ENCODE data around the gene RHO. TPM values are rescaled to one million over a fixed set of nuclear protein-coding genes. Genes with fewer than 3 reads are reported as not detected.

RHO gene
- total and polyA plus RNA-seq, 5 donors from 2014 or later: not detected

GRCh38 chr3:129526121-129526900 lies 2.1 kb upstream of the RHO start:
- H3K4me1 ChIP-seq (ENCODE audit: control insufficient read depth, insufficient read depth, low read length, poor library complexity, severe bottlenecking): no peaks in the 10 kb centered on the region
- DNase-seq (no peak), ATAC-seq (ENCODE audit: low read depth in 2 of 2) (peak; percentile 49 to 60)
- Mint-ChIP-seq H3K27ac (peak overlapping the region in 1 of 3 donors; percentile 42), H3K9me3 (no peaks in the 10 kb centered on the region), H3K27me3 (no peaks in the 10 kb centered on the region), H3K36me3 (no peaks in the 10 kb centered on the region), H3K4me3 (peak overlapping the region in 1 of 4 donors; percentile 48), H3K4me1 (no peaks in the 10 kb centered on the region)
- no peak overlapping the region for H3K27ac ChIP-seq (ENCODE audit: insufficient read depth, low read length, poor library complexity, severe bottlenecking)
- no peaks in the 10 kb centered on the region for H3K9me3 ChIP-seq (ENCODE audit: control insufficient read depth in 2 of 2, low read length in 2 of 2)
- no peak overlapping the region for H3K4me3 ChIP-seq (ENCODE audit: low read depth, low read length)
- H3K36me3 ChIP-seq (ENCODE audit: control insufficient read depth, insufficient read depth, low read length): no peaks in the 10 kb centered on the region
- no peaks in the 10 kb centered on the region for H3K27me3 ChIP-seq (ENCODE audit: control insufficient read depth, insufficient read depth, low read length)

- no peaks in the 10 kb centered on the region for H3K9me3 Mint-ChIP-seq
- no peaks in the 10 kb centered on the region for H3K9me3 ChIP-seq (ENCODE audit: control insufficient read depth in 2 of 2, low read length in 2 of 2)
- no peak overlapping the region for H3K27ac ChIP-seq (ENCODE audit: insufficient read depth, low read length, poor library complexity, severe bottlenecking)
- H3K4me3 Mint-ChIP-seq: no peak overlapping the region
- no peaks in the 10 kb centered on the region for H3K4me1 Mint-ChIP-seq
- H3K36me3 Mint-ChIP-seq: no peaks in the 10 kb centered on the region
- H3K4me3 ChIP-seq (ENCODE audit: low read depth, low read length): no peak overlapping the region
- no peak for DNase-seq
- no peaks in the 10 kb centered on the region for H3K4me1 ChIP-seq (ENCODE audit: control insufficient read depth, insufficient read depth, low read length, poor library complexity, severe bottlenecking)
- ATAC-seq (ENCODE audit: low read depth in 2 of 2): no peak
- no peaks in the 10 kb centered on the region for H3K27me3 ChIP-seq (ENCODE audit: control insufficient read depth, insufficient read depth, low read length)
- H3K27me3 Mint-ChIP-seq: no peaks in the 10 kb centered on the region
- peak overlapping the region in 1 of 3 donors; percentile 69 for H3K27ac Mint-ChIP-seq
- H3K36me3 ChIP-seq (ENCODE audit: control insufficient read depth, insufficient read depth, low read length): no peaks in the 10 kb centered on the region
These were observed 1.2 kb upstream of the RHO start for GRCh38 chr3:129527262-129527661.

GRCh38 chr3:129529436-129530210 lies 1.2 kb downstream of the RHO start:
- Histone ChIP-seq H3K4me3 (ENCODE audit: low read depth, low read length) (no peak overlapping the region), H3K27ac (ENCODE audit: insufficient read depth, low read length, poor library complexity, severe bottlenecking) (no peak overlapping the region), H3K27me3 (ENCODE audit: control insufficient read depth, insufficient read depth, low read length) (no peaks in the 10 kb centered on the region), H3K4me1 (ENCODE audit: control insufficient read depth, insufficient read depth, low read length, poor library complexity, severe bottlenecking) (no peaks in the 10 kb centered on the region), H3K36me3 (ENCODE audit: control insufficient read depth, insufficient read depth, low read length) (no peaks in the 10 kb centered on the region), H3K9me3 (ENCODE audit: control insufficient read depth in 2 of 2, low read length in 2 of 2) (no peaks in the 10 kb centered on the region)
- DNase-seq: no peak
- Mint-ChIP-seq H3K27me3 (no peaks in the 10 kb centered on the region), H3K4me3 (no peak overlapping the region), H3K27ac (peak overlapping the region in 1 of 3 donors; percentile 67), H3K36me3 (no peaks in the 10 kb centered on the region), H3K4me1 (no peaks in the 10 kb centered on the region), H3K9me3 (peaks cover 0 to 4% (median 0%) of the 10 kb centered on the region in 7 donors)
- no peak for ATAC-seq (ENCODE audit: low read depth in 2 of 2)

GRCh38 chr3:129530251-129530791 lies 1.9 kb downstream of the RHO start:
- no peaks in the 10 kb centered on the region for H3K36me3 Mint-ChIP-seq
- no peaks in the 10 kb centered on the region for H3K4me1 Mint-ChIP-seq
- no peak for DNase-seq
- H3K9me3 Mint-ChIP-seq: peaks cover 0 to 4% (median 0%) of the 10 kb centered on the region in 7 donors
- H3K4me3 ChIP-seq (ENCODE audit: low read depth, low read length): no peak overlapping the region
- no peaks in the 10 kb centered on the region for H3K9me3 ChIP-seq (ENCODE audit: control insufficient read depth in 2 of 2, low read length in 2 of 2)
- no peak overlapping the region for H3K27ac ChIP-seq (ENCODE audit: insufficient read depth, low read length, poor library complexity, severe bottlenecking)
- no peak for ATAC-seq (ENCODE audit: low read depth in 2 of 2)
- no peaks in the 10 kb centered on the region for H3K4me1 ChIP-seq (ENCODE audit: control insufficient read depth, insufficient read depth, low read length, poor library complexity, severe bottlenecking)
- no peak overlapping the region for H3K27ac Mint-ChIP-seq
- no peak overlapping the region for H3K4me3 Mint-ChIP-seq
- no peaks in the 10 kb centered on the region for H3K27me3 Mint-ChIP-seq
- no peaks in the 10 kb centered on the region for H3K27me3 ChIP-seq (ENCODE audit: control insufficient read depth, insufficient read depth, low read length)
- no peaks in the 10 kb centered on the region for H3K36me3 ChIP-seq (ENCODE audit: control insufficient read depth, insufficient read depth, low read length)

GRCh38 chr3:129530821-129531220 lies 2.4 kb downstream of the RHO start:
- no peaks in the 10 kb centered on the region for H3K36me3 ChIP-seq (ENCODE audit: control insufficient read depth, insufficient read depth, low read length)
- Mint-ChIP-seq H3K27me3 (no peaks in the 10 kb centered on the region), H3K4me3 (no peak overlapping the region), H3K9me3 (peaks cover 0 to 4% (median 0%) of the 10 kb centered on the region in 7 donors), H3K27ac (no peak overlapping the region), H3K4me1 (no peaks in the 10 kb centered on the region), H3K36me3 (no peaks in the 10 kb centered on the region)
- no peak overlapping the region for H3K4me3 ChIP-seq (ENCODE audit: low read depth, low read length)
- H3K27me3 ChIP-seq (ENCODE audit: control insufficient read depth, insufficient read depth, low read length): no peaks in the 10 kb centered on the region
- no peaks in the 10 kb centered on the region for H3K9me3 ChIP-seq (ENCODE audit: control insufficient read depth in 2 of 2, low read length in 2 of 2)
- no peaks in the 10 kb centered on the region for H3K4me1 ChIP-seq (ENCODE audit: control insufficient read depth, insufficient read depth, low read length, poor library complexity, severe bottlenecking)
- no peak for ATAC-seq (ENCODE audit: low read depth in 2 of 2)
- no peak for DNase-seq
- H3K27ac ChIP-seq (ENCODE audit: insufficient read depth, low read length, poor library complexity, severe bottlenecking): no peak overlapping the region

GRCh38 chr3:129531699-129532098 lies 3.3 kb downstream of the RHO start:
- no peak overlapping the region for H3K27ac ChIP-seq (ENCODE audit: insufficient read depth, low read length, poor library complexity, severe bottlenecking)
- no peak for DNase-seq
- Mint-ChIP-seq H3K4me1 (no peaks in the 10 kb centered on the region), H3K9me3 (peaks cover 0 to 4% (median 0%) of the 10 kb centered on the region in 7 donors), H3K27ac (no peak overlapping the region), H3K4me3 (no peak overlapping the region), H3K36me3 (no peaks in the 10 kb centered on the region), H3K27me3 (no peaks in the 10 kb centered on the region)
- H3K27me3 ChIP-seq (ENCODE audit: control insufficient read depth, insufficient read depth, low read length): no peaks in the 10 kb centered on the region
- no peaks in the 10 kb centered on the region for H3K9me3 ChIP-seq (ENCODE audit: control insufficient read depth in 2 of 2, low read length in 2 of 2)
- no peaks in the 10 kb centered on the region for H3K36me3 ChIP-seq (ENCODE audit: control insufficient read depth, insufficient read depth, low read length)
- no peaks in the 10 kb centered on the region for H3K4me1 ChIP-seq (ENCODE audit: control insufficient read depth, insufficient read depth, low read length, poor library complexity, severe bottlenecking)
- ATAC-seq (ENCODE audit: low read depth in 2 of 2): no peak
- no peak overlapping the region for H3K4me3 ChIP-seq (ENCODE audit: low read depth, low read length)

- Mint-ChIP-seq H3K27ac (no peak overlapping the region), H3K4me3 (no peak overlapping the region), H3K9me3 (peaks cover 0 to 4% (median 0%) of the 10 kb centered on the region in 7 donors), H3K27me3 (peaks cover under 1% of the 10 kb centered on the region), H3K4me1 (no peaks in the 10 kb centered on the region), H3K36me3 (no peaks in the 10 kb centered on the region)
- no peaks in the 10 kb centered on the region for H3K9me3 ChIP-seq (ENCODE audit: control insufficient read depth in 2 of 2, low read length in 2 of 2)
- no peak overlapping the region for H3K27ac ChIP-seq (ENCODE audit: insufficient read depth, low read length, poor library complexity, severe bottlenecking)
- DNase-seq (no peak), ATAC-seq (ENCODE audit: low read depth in 2 of 2) (no peak)
- H3K36me3 ChIP-seq (ENCODE audit: control insufficient read depth, insufficient read depth, low read length): no peaks in the 10 kb centered on the region
- H3K4me3 ChIP-seq (ENCODE audit: low read depth, low read length): no peak overlapping the region
- no peaks in the 10 kb centered on the region for H3K4me1 ChIP-seq (ENCODE audit: control insufficient read depth, insufficient read depth, low read length, poor library complexity, severe bottlenecking)
- H3K27me3 ChIP-seq (ENCODE audit: control insufficient read depth, insufficient read depth, low read length): no peaks in the 10 kb centered on the region
These were observed 3.8 kb downstream of the RHO start for GRCh38 chr3:129532261-129532660.
